Liver (tissue), 9 donors: ENCODE results near the gene TNFRSF8. TPM values are rescaled to one million over a fixed set of nuclear protein-coding genes. Genes with fewer than 3 reads are reported as not detected.

Source experiments
- DNase-seq: peaks from one replicate; pipeline ENCODE4 v3.0.0-alpha.2; 2017; ENCODE audit warnings: low spot score
- H3K27ac ChIP-seq, 2 donors: one replicate each; pipeline ENCODE4 v1.7.0; 2013; ENCODE audit warnings: inconsistent platforms in 2 of 2, low read length in 2 of 2, control low read depth in 1 of 2, low read depth in 1 of 2, mild to moderate bottlenecking in 1 of 2
- H3K27me3 ChIP-seq, 4 donors: one replicate each; pipeline versions ENCODE4 v1.6.1 to v1.7.0; 2013; ENCODE audit warnings: low read length in 3 of 4, inconsistent platforms in 1 of 4, mild to moderate bottlenecking in 1 of 4, moderate library complexity in 1 of 4; ENCODE audit not compliant: control insufficient read depth in 4 of 4, insufficient read depth in 4 of 4
- H3K36me3 ChIP-seq, 4 donors: one replicate each; pipeline versions ENCODE4 v1.6.1 to v1.7.0; 2013; ENCODE audit warnings: low read length in 3 of 4, mild to moderate bottlenecking in 3 of 4, low read depth in 1 of 4, moderate library complexity in 1 of 4; ENCODE audit not compliant: control insufficient read depth in 4 of 4, insufficient read depth in 3 of 4
- H3K4me1 ChIP-seq, 4 donors: one replicate each; pipeline versions ENCODE4 v1.6.1 to v1.7.0; 2013; ENCODE audit warnings: low read length in 3 of 4, mild to moderate bottlenecking in 3 of 4, moderate library complexity in 1 of 4; ENCODE audit not compliant: control insufficient read depth in 4 of 4, insufficient read depth in 4 of 4
- H3K4me3 ChIP-seq, 3 donors: one replicate each; pipeline versions ENCODE4 v1.6.1 to v1.7.0; 2013; ENCODE audit warnings: low read length in 3 of 3, control low read depth in 1 of 3, low read depth in 1 of 3, mild to moderate bottlenecking in 1 of 3
- H3K9ac ChIP-seq, 2 donors: one replicate each; pipeline ENCODE4 v1.7.0; 2013; ENCODE audit warnings: low read length in 2 of 2, mild to moderate bottlenecking in 2 of 2, moderate library complexity in 2 of 2, control low read depth in 1 of 2, low read depth in 1 of 2
- H3K9me3 ChIP-seq, 4 donors: one replicate each; pipeline versions ENCODE4 v1.6.1 to v1.7.0; 2013; ENCODE audit warnings: low read length in 3 of 4; ENCODE audit not compliant: control insufficient read depth in 4 of 4
- ATF3 ChIP-seq: IDR thresholded peaks from 2 replicates; pipeline ENCODE4 v1.6.1; 2016; ENCODE audit warnings: antibody characterized with exemption
- EGR1 ChIP-seq, 2 donors: IDR thresholded peaks; 2 replicates each; pipeline ENCODE4 v1.6.1; 2016 to 2018; ENCODE audit warnings: antibody characterized with exemption in 2 of 2, low read depth in 2 of 2
- FOXA2 ChIP-seq: IDR thresholded peaks from 2 replicates; pipeline ENCODE4 v1.6.1; 2016; ENCODE audit warnings: antibody characterized with exemption
- GABPA ChIP-seq, 2 donors: IDR thresholded peaks in 1 of 2; conservative IDR thresholded peaks in 1 of 2; 2 replicates each; pipeline ENCODE4 v1.6.1; 2016; ENCODE audit warnings: antibody characterized with exemption in 2 of 2, mild to moderate bottlenecking in 1 of 2, moderate library complexity in 1 of 2
- HNF4A ChIP-seq, 2 donors: conservative IDR thresholded peaks; 2 replicates each; pipeline ENCODE4 v1.6.1; 2016; ENCODE audit warnings: antibody characterized with exemption in 2 of 2, mild to moderate bottlenecking in 2 of 2
- HNF4G ChIP-seq: IDR thresholded peaks from 2 replicates; pipeline ENCODE4 v1.6.1; 2016; ENCODE audit warnings: antibody characterized with exemption
- JUND ChIP-seq, 2 donors: IDR thresholded peaks; 2 replicates each; pipeline ENCODE4 v1.6.1; 2016; ENCODE audit warnings: antibody characterized with exemption in 2 of 2
- REST ChIP-seq: IDR thresholded peaks from 2 replicates; pipeline ENCODE4 v1.6.1; 2016; ENCODE audit warnings: antibody characterized with exemption, mild to moderate bottlenecking
- RXRA ChIP-seq, 2 donors: IDR thresholded peaks; 2 replicates each; pipeline ENCODE4 v1.6.1; 2017 to 2018; ENCODE audit warnings: antibody characterized with exemption in 2 of 2, mild to moderate bottlenecking in 1 of 2
- TAF1 ChIP-seq: conservative IDR thresholded peaks from 2 replicates; pipeline ENCODE4 v1.6.1; 2016; ENCODE audit warnings: antibody characterized with exemption, mild to moderate bottlenecking
- WGBS: extraction: QIAGEN DNeasy Blood & Tissue Kit; methylation state at CpG from one replicate; pipeline ENCODE4 v1.1.7; 2013; 5-methylcytosine and 5-hydroxymethylcytosine counted together
- polyA plus RNA-seq, 2 donors: library from polyadenylated mRNA; stranded (reverse) in 1 of 2; unstranded in 1 of 2; fragments of 200-250 nt in 1 of 2; fragments of >200 nt in 1 of 2; fragmentation: Nextera tagmentation in 1 of 2; extraction: Ambion mirVana in 1 of 2; gene quantifications; one replicate each; pipeline versions ENCODE4 v1.2.1 to v1.2.3, GENCODE V29; 2013 to 2015
- total RNA-seq, 2 donors: library from RNA; depleted of rRNA; stranded (reverse); fragments of >200 nt; gene quantifications; one replicate each; pipeline ENCODE4 v1.2.3, GENCODE V29; 2014
- TF ChIP-seq, protein P1 (sequence below): fragments of 150-350 bp; IDR thresholded peaks from 2 replicates; pipeline ENCODE4 v1.5.1; 2017; ENCODE audit warnings: improper control_type of control experiment, low read depth, low read length; ENCODE audit not compliant: missing input control
- TF ChIP-seq, protein P2 (sequence below): IDR thresholded peaks from 2 replicates; pipeline ENCODE4 v1.6.1; 2016; ENCODE audit warnings: antibody characterized with exemption
- donor health status: healthy.
- donor health status: healthy.
- donor health status: healthy.
- donor health status: healthy.
- donor health status: healthy.

TNFRSF8 gene
- total and polyA plus RNA-seq, 4 donors, result 0.08 to 0.19 (median 0.12) TPM

DNA sequence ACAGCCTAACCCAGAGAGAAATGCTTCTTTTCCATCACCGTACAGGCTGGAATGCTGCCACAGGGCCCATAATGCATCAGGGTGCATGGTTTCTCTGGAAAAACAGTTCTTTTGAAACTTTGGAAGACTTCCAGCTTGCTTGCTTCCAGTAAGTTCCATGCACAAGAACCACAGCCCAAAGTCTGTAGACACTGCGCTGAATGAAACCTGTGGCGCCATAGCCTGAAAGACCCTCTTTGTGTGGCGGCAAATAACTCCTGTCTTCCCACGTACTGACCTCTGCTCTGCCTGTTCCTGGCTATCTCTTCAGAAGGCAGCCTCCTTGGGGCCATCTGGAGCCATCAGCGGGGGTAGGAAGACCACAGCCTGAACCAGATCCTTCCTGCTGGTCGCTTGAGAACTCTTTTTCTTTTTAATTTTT, 28.7 kb upstream of the TNFRSF8 start:
- no peak for DNase-seq
- Histone ChIP-seq H3K27ac (no peak overlapping the region), H3K4me3 (no peak overlapping the region), H3K36me3 (peaks cover 0 to 18% (median 6%) of the 10 kb centered on the region in 4 donors), H3K27me3 (no peaks in the 10 kb centered on the region), H3K9me3 (no peaks in the 10 kb centered on the region), H3K9ac (no peak overlapping the region), H3K4me1 (peaks cover 0 to 4% (median 1%) of the 10 kb centered on the region in 4 donors)
- 74% methylated on average over 7 of the region's 7 CpGs for WGBS
- TF ChIP-seq, protein P1, sequence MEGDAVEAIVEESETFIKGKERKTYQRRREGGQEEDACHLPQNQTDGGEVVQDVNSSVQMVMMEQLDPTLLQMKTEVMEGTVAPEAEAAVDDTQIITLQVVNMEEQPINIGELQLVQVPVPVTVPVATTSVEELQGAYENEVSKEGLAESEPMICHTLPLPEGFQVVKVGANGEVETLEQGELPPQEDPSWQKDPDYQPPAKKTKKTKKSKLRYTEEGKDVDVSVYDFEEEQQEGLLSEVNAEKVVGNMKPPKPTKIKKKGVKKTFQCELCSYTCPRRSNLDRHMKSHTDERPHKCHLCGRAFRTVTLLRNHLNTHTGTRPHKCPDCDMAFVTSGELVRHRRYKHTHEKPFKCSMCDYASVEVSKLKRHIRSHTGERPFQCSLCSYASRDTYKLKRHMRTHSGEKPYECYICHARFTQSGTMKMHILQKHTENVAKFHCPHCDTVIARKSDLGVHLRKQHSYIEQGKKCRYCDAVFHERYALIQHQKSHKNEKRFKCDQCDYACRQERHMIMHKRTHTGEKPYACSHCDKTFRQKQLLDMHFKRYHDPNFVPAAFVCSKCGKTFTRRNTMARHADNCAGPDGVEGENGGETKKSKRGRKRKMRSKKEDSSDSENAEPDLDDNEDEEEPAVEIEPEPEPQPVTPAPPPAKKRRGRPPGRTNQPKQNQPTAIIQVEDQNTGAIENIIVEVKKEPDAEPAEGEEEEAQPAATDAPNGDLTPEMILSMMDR, result no peak
- TF ChIP-seq HNF4A (conservative IDR thresholded peaks at IDR 0.05), result peak in 1 of 2 donors; percentile 4
- no peak for TF ChIP-seq JUND (IDR thresholded peaks at IDR 0.05)
- TF ChIP-seq, protein P2, sequence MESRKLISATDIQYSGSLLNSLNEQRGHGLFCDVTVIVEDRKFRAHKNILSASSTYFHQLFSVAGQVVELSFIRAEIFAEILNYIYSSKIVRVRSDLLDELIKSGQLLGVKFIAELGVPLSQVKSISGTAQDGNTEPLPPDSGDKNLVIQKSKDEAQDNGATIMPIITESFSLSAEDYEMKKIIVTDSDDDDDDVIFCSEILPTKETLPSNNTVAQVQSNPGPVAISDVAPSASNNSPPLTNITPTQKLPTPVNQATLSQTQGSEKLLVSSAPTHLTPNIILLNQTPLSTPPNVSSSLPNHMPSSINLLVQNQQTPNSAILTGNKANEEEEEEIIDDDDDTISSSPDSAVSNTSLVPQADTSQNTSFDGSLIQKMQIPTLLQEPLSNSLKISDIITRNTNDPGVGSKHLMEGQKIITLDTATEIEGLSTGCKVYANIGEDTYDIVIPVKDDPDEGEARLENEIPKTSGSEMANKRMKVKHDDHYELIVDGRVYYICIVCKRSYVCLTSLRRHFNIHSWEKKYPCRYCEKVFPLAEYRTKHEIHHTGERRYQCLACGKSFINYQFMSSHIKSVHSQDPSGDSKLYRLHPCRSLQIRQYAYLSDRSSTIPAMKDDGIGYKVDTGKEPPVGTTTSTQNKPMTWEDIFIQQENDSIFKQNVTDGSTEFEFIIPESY, result no peak
- no peak for TF ChIP-seq ATF3
- no peak for TF ChIP-seq FOXA2
- peak in 1 of 2 donors; percentile 6 for TF ChIP-seq RXRA (IDR thresholded peaks at IDR 0.05)
- TF ChIP-seq REST, result no peak
- no peak for TF ChIP-seq GABPA (IDR thresholded peaks at IDR 0.05 in 1 of 2, conservative IDR thresholded peaks at IDR 0.05 in 1 of 2)
- TF ChIP-seq TAF1, result no peak

- DNase-seq, result no peak
- Histone ChIP-seq H3K36me3 (peaks cover 0 to 10% (median 5%) of the 10 kb centered on the region in 4 donors), H3K4me3 (no peak overlapping the region), H3K27ac (no peak overlapping the region), H3K4me1 (peaks cover 0 to 4% (median 1%) of the 10 kb centered on the region in 4 donors), H3K27me3 (no peaks in the 10 kb centered on the region), H3K9ac (no peak overlapping the region), H3K9me3 (no peaks in the 10 kb centered on the region)
- WGBS, result 87% methylated on average over 4 of the region's 4 CpGs
- TF ChIP-seq HNF4A (conservative IDR thresholded peaks at IDR 0.05) (no peak), EGR1 (IDR thresholded peaks at IDR 0.05; ENCODE audit: low read depth in 2 of 2) (no peak), HNF4G (no peak), RXRA (IDR thresholded peaks at IDR 0.05) (no peak), FOXA2 (no peak)
These were observed 27.8 kb upstream of the TNFRSF8 start for GRCh38 chr1:12035312-12035711.
